Measurements from ENCODE around the gene STAB2. TPM values are rescaled to one million over a fixed set of nuclear protein-coding genes. Genes with fewer than 3 reads are reported as not detected.
A peak's percentile ranks its signal among the peaks of the same experiment; 100 is the strongest.
"Not testable (repeated sequence)": the region's sequence is repeated elsewhere in the genome, so short reads cannot be mapped to it uniquely, and the experiment has no call there.

STAB2 gene
- total RNA-seq, 1 donor from 2014 or later: 0.05 TPM

- ATAC-seq (ENCODE audit: poor library complexity) (no peak), DNase-seq (no peak)
Measured at GRCh38 chr12:103791350-103791920, 204.4 kb downstream of the STAB2 start.

GRCh38 chr12:103793046-103793445 is 206.0 kb downstream of the STAB2 start:
- intact Hi-C loops (cut with DNase I): no loop called here
- DNase-seq (no peak), ATAC-seq (ENCODE audit: poor library complexity) (no peak)

More at GRCh38 chr12:103791350-103791920, 204.4 kb downstream of the STAB2 start:
- intact Hi-C loops (cut with DNase I): no loop called here

- ATAC-seq (ENCODE audit: poor library complexity) (no peak), DNase-seq (no peak)
- intact Hi-C loops (cut with DNase I): no loop called here
Measured at GRCh38 chr12:103793512-103794045, 206.5 kb downstream of the STAB2 start.

GRCh38 chr12:103794309-103795213 is 207.5 kb downstream of the STAB2 start:
- ATAC-seq (ENCODE audit: poor library complexity) (peak; percentile 76), DNase-seq (no peak)
- intact Hi-C loops (cut with DNase I): no loop called here

- no peak for DNase-seq
- no peak for ATAC-seq (ENCODE audit: poor library complexity)
- intact Hi-C loops (cut with DNase I): no loop called here
Measured at GRCh38 chr12:103798586-103798985, 211.5 kb downstream of the STAB2 start.

- ATAC-seq (ENCODE audit: poor library complexity): no peak
- intact Hi-C loops (cut with DNase I): no loop called here
- DNase-seq: no peak
Measured at GRCh38 chr12:103799504-103799856, 212.4 kb downstream of the STAB2 start.

- ATAC-seq (ENCODE audit: poor library complexity): peak; percentile 78
- peak; percentile 83 for DNase-seq
- intact Hi-C loops (cut with DNase I): no loop called here
Measured at GRCh38 chr12:103799857-103800771, 213.0 kb downstream of the STAB2 start.

GRCh38 chr12:103801709-103802585 is 214.9 kb downstream of the STAB2 start:
- intact Hi-C loops (cut with DNase I): no loop called here
- ATAC-seq (ENCODE audit: poor library complexity) (no peak), DNase-seq (no peak)

GRCh38 chr12:103802586-103802886 is 215.5 kb downstream of the STAB2 start:
- ATAC-seq (ENCODE audit: poor library complexity): no peak
- DNase-seq: no peak
- intact Hi-C loops (cut with DNase I): no loop called here

GRCh38 chr12:103803847-103804246 is 216.8 kb downstream of the STAB2 start:
- intact Hi-C loops (cut with DNase I): no loop called here
- DNase-seq (no peak), ATAC-seq (ENCODE audit: poor library complexity) (no peak)

GRCh38 chr12:103805655-103806360 is 218.7 kb downstream of the STAB2 start:
- intact Hi-C loops (cut with DNase I): no loop called here
- no peak for ATAC-seq (ENCODE audit: poor library complexity)

GRCh38 chr12:103806803-103807202 is 219.7 kb downstream of the STAB2 start:
- DNase-seq (no peak), ATAC-seq (ENCODE audit: poor library complexity) (peak; percentile 28)
- intact Hi-C loops (cut with DNase I): no loop called here

More at GRCh38 chr12:103805655-103806360, 218.7 kb downstream of the STAB2 start:
- DNase-seq: no peak

GRCh38 chr12:103807561-103808238 is 220.6 kb downstream of the STAB2 start:
- DNase-seq (no peak), ATAC-seq (ENCODE audit: poor library complexity) (no peak)
- intact Hi-C loops (cut with DNase I): no loop called here

- ATAC-seq (ENCODE audit: poor library complexity) (no peak), DNase-seq (no peak)
- intact Hi-C loops (cut with DNase I): no loop called here
Measured at GRCh38 chr12:103808239-103808880, 221.3 kb downstream of the STAB2 start.

GRCh38 chr12:103809154-103809553 is 222.1 kb downstream of the STAB2 start:
- ATAC-seq (ENCODE audit: poor library complexity): no peak
- no peak for DNase-seq
- intact Hi-C loops (cut with DNase I): no loop called here

GRCh38 chr12:103809639-103810038 is 222.6 kb downstream of the STAB2 start:
- DNase-seq; intact Hi-C loops (cut with DNase I); ATAC-seq (ENCODE audit: poor library complexity): not testable (repeated sequence)

- ATAC-seq (ENCODE audit: poor library complexity) (no peak), DNase-seq (no peak)
- intact Hi-C loops (cut with DNase I): no loop called here
Measured at GRCh38 chr12:103810111-103810510, 223.0 kb downstream of the STAB2 start.

All from Right ventricle myocardium superior (tissue), 1 donor.